ENCODE results near the gene RAB5B.

DNA sequence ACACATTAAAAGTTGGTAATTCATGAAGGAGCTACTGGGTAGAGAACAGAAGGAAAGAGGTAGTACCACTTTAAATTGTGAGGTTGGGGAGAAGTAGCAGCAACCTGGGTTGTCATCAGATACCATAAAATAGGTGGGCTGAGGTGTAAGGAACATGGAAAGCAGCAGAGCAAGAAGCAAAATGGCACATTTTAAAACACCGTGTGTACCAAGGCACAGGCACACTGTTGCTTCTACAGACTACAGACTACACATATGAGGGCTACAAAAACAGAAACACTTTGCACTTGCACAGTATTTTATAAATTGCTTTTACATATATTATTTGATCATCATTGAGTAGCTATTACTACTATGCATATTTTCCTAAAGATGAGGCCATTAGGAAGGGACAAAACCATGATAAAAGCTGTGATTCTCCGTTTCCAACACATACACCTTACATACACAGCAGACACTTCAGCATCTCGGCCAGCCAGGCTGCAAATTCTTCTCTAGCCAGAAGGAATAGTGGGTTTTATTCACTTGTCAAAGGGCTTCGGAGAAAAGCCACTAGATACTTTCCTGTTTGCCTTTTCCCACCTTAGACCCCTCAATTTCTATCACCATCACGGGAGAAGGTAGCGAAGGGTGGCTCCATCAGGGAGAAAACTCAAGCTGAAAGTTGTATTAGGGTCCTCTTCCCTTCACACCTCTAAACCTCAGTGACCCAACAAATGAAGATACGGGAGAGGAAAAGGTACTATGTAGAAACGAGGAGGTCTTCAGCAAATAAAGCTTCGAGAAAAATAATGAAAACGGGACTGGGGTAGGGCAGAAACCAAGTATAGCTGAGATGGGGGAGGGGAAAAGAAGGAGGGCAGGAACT, 47.8 kb upstream of the RAB5B start:
- TF ChIP-seq, protein P1, sequence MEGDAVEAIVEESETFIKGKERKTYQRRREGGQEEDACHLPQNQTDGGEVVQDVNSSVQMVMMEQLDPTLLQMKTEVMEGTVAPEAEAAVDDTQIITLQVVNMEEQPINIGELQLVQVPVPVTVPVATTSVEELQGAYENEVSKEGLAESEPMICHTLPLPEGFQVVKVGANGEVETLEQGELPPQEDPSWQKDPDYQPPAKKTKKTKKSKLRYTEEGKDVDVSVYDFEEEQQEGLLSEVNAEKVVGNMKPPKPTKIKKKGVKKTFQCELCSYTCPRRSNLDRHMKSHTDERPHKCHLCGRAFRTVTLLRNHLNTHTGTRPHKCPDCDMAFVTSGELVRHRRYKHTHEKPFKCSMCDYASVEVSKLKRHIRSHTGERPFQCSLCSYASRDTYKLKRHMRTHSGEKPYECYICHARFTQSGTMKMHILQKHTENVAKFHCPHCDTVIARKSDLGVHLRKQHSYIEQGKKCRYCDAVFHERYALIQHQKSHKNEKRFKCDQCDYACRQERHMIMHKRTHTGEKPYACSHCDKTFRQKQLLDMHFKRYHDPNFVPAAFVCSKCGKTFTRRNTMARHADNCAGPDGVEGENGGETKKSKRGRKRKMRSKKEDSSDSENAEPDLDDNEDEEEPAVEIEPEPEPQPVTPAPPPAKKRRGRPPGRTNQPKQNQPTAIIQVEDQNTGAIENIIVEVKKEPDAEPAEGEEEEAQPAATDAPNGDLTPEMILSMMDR (IDR thresholded peaks at IDR 0.05 in 2 of 3, conservative IDR thresholded peaks at IDR 0.05 in 1 of 3; ENCODE audit: control insufficient read depth in 2 of 3, extremely low read depth in 1 of 3, insufficient read depth in 1 of 3, low read depth in 3 of 3, low read length in 3 of 3): no peak
- TF ChIP-seq POLR2AphosphoS5 (IDR thresholded peaks at IDR 0.05; ENCODE audit: low read length) (no peak), IKZF2 (IDR thresholded peaks at IDR 0.05) (no peak), EP300 (IDR thresholded peaks at IDR 0.05; ENCODE audit: borderline replicate concordance in 1 of 2, control insufficient read depth in 1 of 2, low read depth in 2 of 2, low read length in 2 of 2) (no peak), SREBF1 (IDR thresholded peaks at IDR 0.05; ENCODE audit: low read length) (no peak), EZH2 (IDR thresholded peaks at IDR 0.05; ENCODE audit: borderline replicate concordance, control insufficient read depth, low read depth, low read length) (no peak), EGR1 (IDR thresholded peaks at IDR 0.05; ENCODE audit: borderline replicate concordance in 1 of 2, low read depth in 2 of 2, low read length in 2 of 2) (no peak)
- TF ChIP-seq, protein P2, sequence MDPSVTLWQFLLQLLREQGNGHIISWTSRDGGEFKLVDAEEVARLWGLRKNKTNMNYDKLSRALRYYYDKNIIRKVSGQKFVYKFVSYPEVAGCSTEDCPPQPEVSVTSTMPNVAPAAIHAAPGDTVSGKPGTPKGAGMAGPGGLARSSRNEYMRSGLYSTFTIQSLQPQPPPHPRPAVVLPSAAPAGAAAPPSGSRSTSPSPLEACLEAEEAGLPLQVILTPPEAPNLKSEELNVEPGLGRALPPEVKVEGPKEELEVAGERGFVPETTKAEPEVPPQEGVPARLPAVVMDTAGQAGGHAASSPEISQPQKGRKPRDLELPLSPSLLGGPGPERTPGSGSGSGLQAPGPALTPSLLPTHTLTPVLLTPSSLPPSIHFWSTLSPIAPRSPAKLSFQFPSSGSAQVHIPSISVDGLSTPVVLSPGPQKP (IDR thresholded peaks at IDR 0.05; ENCODE audit: low read depth, low read length): no peak
- TF ChIP-seq, protein P3, sequence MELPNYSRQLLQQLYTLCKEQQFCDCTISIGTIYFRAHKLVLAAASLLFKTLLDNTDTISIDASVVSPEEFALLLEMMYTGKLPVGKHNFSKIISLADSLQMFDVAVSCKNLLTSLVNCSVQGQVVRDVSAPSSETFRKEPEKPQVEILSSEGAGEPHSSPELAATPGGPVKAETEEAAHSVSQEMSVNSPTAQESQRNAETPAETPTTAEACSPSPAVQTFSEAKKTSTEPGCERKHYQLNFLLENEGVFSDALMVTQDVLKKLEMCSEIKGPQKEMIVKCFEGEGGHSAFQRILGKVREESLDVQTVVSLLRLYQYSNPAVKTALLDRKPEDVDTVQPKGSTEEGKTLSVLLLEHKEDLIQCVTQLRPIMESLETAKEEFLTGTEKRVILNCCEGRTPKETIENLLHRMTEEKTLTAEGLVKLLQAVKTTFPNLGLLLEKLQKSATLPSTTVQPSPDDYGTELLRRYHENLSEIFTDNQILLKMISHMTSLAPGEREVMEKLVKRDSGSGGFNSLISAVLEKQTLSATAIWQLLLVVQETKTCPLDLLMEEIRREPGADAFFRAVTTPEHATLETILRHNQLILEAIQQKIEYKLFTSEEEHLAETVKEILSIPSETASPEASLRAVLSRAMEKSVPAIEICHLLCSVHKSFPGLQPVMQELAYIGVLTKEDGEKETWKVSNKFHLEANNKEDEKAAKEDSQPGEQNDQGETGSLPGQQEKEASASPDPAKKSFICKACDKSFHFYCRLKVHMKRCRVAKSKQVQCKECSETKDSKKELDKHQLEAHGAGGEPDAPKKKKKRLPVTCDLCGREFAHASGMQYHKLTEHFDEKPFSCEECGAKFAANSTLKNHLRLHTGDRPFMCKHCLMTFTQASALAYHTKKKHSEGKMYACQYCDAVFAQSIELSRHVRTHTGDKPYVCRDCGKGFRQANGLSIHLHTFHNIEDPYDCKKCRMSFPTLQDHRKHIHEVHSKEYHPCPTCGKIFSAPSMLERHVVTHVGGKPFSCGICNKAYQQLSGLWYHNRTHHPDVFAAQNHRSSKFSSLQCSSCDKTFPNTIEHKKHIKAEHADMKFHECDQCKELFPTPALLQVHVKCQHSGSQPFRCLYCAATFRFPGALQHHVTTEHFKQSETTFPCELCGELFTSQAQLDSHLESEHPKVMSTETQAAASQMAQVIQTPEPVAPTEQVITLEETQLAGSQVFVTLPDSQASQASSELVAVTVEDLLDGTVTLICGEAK (IDR thresholded peaks at IDR 0.05; ENCODE audit: borderline replicate concordance): no peak
